ENCODE data around the gene ASPDH.

ASPDH gene

DNA sequence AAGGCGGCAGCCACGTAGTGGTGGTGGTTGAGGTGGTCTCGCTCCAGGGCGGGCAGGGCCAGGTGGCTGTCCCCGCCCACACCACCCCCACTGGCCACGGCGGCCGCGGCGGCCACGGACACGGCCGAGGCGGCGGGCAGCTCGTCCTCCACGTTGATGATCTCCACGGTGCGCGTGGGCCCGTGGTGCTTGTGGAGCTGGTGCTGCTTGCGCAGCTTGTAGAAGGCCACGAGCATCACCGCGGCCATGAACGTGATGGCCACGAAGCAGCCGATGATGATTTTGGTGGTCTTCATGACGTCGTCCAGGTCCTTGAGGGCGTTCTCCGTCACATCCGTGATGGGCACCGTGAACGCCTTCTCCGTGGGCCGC is 4.0 kb upstream of the ASPDH start:
- no peak for DNase-seq (ENCODE audit: extremely low spot score)
- ChIA-PET CTCF (no interaction called here), POLR2A (no interaction called here)
- TF ChIP-seq, protein P1, sequence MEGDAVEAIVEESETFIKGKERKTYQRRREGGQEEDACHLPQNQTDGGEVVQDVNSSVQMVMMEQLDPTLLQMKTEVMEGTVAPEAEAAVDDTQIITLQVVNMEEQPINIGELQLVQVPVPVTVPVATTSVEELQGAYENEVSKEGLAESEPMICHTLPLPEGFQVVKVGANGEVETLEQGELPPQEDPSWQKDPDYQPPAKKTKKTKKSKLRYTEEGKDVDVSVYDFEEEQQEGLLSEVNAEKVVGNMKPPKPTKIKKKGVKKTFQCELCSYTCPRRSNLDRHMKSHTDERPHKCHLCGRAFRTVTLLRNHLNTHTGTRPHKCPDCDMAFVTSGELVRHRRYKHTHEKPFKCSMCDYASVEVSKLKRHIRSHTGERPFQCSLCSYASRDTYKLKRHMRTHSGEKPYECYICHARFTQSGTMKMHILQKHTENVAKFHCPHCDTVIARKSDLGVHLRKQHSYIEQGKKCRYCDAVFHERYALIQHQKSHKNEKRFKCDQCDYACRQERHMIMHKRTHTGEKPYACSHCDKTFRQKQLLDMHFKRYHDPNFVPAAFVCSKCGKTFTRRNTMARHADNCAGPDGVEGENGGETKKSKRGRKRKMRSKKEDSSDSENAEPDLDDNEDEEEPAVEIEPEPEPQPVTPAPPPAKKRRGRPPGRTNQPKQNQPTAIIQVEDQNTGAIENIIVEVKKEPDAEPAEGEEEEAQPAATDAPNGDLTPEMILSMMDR (IDR thresholded peaks at IDR 0.05; ENCODE audit: control extremely low read depth, extremely low read depth, low read depth, missing control alignments), result no peak

DNA sequence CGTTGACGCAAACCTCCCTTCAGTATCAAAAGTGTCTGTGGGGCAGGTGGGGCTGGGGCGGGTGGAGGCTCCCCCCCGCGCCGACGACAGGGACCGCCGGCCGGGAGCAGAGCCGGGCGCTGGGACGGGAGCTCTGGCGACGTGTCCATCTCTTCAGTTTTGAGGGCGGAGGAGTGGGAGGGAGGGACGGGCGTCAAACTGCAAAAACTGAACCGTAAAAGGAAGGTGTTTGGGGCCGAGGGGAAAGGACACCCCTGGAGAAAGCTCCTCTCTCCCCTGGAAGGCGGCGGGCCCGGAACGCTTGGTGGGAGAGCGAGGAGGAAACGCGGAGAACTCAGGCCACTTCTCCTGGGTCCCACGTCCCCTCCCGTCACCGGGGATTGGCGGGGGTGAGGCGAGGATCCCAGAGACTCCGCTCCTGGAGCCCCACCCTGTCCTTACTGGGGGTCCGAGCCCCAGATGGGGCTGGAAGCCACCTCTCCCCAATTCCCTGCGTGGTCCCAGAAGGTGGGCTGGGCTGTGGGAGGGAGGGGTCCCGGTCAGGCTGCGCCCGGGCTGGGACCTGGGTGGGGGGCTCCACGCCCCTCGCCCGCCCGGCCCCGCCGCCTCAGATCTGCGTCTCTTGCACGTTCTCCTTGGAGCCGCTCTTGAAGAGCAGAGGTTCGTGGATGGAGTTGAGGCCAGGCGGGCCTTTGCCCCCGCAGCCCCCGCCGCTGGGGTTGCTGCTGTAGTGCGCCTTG is 3.4 kb upstream of the ASPDH start:
- ChIA-PET CTCF (no interaction called here), POLR2A (interaction anchor here (0.6 kb wide), 1 partner anchor 29 kb away, joined by 4 read pairs; no protein-coding TSS in a partner anchor)
- no peak for DNase-seq (ENCODE audit: extremely low spot score)
- TF ChIP-seq, protein P1 (IDR thresholded peaks at IDR 0.05; ENCODE audit: control extremely low read depth, extremely low read depth, low read depth, missing control alignments), result no peak

DNA sequence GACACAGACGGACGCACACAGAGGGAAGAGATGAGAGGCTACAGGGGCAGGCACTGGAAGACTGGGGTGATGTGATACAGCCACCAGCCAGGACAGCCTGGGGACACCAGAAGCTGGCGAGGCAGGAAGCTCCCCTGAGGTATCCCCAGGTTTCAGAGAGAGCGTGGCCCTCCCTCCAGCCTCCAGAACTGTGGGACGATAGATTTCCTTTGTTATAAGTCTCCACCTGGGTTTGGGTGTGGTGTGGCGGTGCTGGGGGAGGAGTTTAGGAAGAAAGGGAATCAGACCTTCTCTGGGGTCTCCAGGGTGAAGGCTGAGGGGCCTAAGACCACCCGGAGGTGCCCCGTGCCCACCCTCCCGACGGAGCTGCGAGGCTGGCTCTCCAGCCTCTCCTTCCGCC is 2.7 kb upstream of the ASPDH start:
- CTCF ChIA-PET, result interaction anchor here (2.5 kb wide), 1 partner anchor 21 kb away, joined by 9 read pairs; no protein-coding TSS in a partner anchor
- POLR2A ChIA-PET, result interaction anchor here (0.6 kb wide), 1 partner anchor 28 kb away, joined by 4 read pairs; no protein-coding TSS in a partner anchor
- TF ChIP-seq, protein P1 (IDR thresholded peaks at IDR 0.05; ENCODE audit: control extremely low read depth, extremely low read depth, low read depth, missing control alignments), result no peak
- DNase-seq (ENCODE audit: extremely low spot score), result no peak

DNA sequence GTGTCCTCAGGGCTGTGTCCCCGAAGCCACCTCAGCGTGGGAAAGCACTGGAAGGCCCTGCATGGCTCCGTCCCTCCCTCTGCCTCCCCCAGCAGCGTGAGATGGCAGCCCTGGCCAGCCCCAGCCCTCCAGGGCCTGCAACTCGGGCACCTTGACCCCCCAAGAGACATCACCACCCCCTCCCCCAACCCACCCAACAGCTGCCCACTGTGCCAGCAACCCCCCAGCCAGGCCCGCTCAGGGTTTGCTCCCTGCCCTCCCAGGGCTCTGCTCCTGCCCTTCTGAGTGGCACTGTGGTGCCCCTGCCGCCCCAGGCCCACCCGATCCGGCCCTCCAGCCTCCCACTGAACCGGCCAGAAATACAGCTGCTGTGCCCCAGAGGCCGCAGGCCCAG is 1.5 kb upstream of the ASPDH start:
- CTCF ChIA-PET, result interaction anchor here (1.4 to 2.5 kb wide), 2 partner anchors 22 to 41 kb away, joined by 3 to 9 read pairs; no protein-coding TSS in a partner anchor
- POLR2A ChIA-PET, result no interaction called here

DNA sequence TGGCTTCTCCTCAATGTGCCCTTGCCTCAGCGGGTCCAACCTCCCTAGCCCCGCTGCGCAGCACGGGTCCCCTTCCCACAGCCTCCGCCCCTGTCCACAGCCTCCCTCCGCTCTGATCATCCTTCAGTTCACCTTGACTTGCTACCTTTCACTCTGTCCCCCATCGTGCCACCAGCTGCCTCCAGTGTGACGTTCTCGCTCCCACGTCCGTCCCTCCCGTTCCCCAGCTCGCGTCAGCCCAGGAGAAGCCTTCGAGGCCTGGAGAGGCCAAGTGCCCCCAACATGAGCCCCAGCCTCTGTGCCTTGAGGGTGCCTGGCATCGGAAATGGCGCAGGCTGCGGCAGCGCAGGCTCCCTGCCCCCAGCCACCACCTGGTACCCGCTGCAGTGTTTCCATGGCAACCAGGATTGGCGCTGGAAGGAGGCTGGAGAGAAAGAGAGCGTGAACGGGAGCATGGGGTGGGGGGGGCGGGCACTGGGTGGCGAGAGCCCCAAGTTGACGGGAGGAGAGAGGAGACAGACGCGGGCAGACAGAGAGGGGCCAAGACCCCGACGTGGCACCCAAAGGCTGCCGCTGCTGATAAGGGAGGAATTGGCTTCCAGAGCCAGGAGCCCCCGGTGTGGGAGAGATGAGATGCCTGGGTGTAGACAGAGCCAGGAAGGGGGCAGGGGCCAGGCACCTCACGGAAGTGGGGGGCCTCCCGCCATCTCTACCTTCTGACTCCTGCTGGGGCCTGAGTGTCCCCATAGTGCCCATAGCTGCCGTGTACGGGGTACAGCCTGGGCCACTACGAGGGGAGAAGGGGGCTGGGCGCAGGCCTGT is 844 bp upstream of the ASPDH start:
- CTCF ChIA-PET, result interaction anchor here (1.4 to 2.5 kb wide), 2 partner anchors 23 to 42 kb away, joined by 3 to 9 read pairs; no protein-coding TSS in a partner anchor

More for the DNA sequence above, 1.5 kb upstream of the ASPDH start:
- DNase-seq (ENCODE audit: extremely low spot score), result no peak
- TF ChIP-seq, protein P1 (IDR thresholded peaks at IDR 0.05; ENCODE audit: control extremely low read depth, extremely low read depth, low read depth, missing control alignments), result no peak

More for the DNA sequence above, 844 bp upstream of the ASPDH start:
- DNase-seq (ENCODE audit: extremely low spot score), result no peak
- POLR2A ChIA-PET, result no interaction called here
- TF ChIP-seq, protein P1 (IDR thresholded peaks at IDR 0.05; ENCODE audit: control extremely low read depth, extremely low read depth, low read depth, missing control alignments), result no peak

Measured in GM10248 (cell line).